HTERT RPE-1 (cell line): ENCODE results near the gene RNF26.

ENCODE experiments used
- in situ Hi-C: fragments of 300-500 bp; cut with MboI; formaldehyde crosslinking; loops from 4 replicates; pipeline ENCODE4 v1.14.3; 2020; ENCODE audit warnings: low sequenced_read_pairs

Gene RNF26

DNA sequence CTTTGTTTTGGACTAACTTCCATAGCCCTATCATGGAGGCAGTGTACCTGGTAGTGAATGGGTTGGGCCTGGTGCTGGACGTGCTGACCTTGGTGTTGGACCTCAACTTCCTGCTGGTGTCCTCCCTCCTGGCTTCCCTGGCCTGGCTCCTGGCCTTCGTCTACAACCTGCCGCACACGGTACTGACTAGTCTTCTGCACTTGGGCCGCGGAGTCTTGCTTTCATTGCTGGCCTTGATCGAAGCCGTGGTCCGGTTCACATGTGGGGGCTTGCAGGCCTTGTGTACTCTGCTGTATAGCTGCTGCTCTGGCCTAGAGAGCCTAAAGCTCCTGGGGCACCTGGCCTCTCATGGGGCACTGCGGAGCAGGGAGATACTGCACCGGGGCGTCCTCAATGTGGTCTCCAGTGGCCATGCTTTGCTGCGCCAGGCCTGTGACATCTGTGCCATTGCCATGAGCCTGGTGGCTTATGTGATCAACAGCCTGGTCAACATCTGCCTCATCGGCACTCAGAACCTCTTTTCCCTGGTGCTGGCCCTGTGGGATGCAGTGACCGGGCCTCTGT, 846 bp downstream of the RNF26 start:
- in situ Hi-C loops, result no loop called here

DNA sequence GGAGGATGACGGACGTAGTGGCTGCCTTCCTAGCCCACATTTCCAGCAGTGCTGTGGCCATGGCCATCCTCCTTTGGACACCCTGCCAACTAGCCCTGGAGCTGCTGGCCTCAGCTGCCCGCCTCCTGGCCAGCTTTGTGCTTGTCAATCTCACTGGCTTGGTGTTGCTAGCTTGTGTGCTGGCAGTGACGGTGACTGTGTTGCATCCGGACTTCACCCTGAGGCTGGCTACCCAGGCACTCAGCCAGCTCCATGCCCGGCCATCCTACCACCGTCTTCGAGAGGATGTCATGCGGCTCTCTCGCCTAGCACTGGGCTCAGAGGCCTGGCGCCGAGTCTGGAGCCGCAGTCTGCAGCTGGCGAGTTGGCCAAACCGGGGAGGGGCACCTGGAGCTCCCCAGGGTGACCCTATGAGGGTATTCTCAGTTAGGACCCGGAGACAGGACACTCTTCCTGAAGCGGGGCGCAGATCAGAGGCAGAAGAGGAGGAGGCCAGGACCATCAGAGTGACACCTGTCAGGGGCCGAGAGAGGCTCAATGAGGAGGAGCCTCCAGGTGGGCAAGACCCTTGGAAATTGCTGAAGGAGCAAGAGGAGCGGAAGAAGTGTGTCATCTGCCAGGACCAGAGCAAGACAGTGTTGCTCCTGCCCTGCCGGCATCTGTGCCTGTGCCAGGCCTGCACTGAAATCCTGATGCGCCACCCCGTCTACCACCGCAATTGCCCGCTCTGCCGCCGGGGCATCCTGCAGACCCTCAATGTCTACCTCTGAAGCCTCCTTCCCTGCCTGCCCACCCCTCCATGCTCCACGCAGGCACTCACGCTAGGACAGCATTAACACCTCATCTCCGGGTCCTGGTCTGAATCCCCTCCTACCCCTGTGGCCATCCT, 1.6 kb downstream of the RNF26 start:
- in situ Hi-C loops, result no loop called here

DNA sequence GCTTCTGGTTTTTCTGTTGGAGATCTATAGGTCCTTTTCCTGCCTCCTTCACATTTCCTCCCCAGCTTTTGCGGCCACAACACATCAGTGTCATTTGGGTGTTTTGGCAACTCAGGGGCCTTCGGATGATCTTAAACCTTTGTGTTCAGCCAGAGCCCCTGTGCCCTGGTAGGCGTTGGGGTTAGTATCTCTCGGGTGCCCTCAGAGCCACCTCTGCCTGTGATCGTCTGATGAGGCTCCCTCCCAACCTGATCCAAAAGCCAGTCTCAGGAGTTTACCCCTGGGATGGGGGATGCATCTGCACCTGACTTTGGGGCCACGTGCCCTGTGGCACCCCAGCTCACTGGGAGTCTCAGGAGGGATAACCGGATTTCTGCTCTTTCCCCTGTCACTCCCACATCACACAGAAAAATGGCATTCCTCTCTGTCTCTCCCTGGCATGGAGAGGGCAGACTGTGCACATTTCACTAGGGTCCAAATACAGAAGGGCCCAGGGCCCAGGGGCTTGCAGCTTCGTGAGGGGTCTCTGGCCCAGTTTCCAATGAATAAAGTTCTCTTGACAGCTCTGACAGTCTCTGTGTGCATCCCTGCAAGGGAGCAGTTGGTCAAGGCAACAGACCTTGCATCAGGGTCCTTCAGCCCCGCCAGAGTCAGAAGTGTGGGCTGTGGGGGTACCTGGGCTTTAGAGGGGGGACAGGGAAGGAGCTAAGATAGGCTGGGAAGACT, 2.6 kb downstream of the RNF26 start:
- in situ Hi-C loops, result no loop called here

DNA sequence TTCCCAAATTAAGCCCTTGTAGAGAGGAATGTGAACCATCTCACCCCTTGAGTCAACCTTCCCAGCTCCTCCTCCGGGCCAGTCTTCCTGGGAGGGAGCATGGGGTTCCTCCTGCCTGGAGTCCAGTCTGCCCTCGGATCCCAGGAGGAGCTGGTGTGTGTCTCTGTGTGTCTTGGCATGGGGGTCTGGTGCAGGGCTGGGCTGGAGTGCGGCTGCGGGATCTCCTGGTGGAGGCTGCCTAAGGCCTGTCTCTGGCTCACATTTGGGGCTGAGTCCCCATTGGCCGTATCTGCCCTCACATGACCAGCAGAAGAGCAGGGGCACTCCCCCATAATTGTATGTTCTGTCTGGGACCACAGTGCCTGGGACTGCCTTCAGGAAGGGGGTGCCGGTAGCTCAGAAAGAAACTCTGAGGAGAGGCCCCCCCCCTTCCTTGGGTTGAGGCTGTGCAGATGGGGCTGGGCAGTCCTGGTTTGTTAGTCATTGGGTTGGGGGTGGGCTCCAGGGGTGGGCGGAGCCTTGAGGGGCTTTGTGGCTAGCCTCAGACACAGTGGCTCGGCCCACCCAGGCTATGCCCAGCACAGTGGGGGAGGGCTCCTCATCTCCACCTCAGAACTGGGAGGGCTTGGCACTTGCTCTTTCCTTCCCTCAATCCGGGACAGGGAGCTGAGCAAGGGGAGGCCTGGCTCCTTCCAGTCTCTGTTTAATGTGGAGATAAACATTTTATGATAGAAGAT, 3.4 kb downstream of the RNF26 start:
- in situ Hi-C loops, result no loop called here

DNA sequence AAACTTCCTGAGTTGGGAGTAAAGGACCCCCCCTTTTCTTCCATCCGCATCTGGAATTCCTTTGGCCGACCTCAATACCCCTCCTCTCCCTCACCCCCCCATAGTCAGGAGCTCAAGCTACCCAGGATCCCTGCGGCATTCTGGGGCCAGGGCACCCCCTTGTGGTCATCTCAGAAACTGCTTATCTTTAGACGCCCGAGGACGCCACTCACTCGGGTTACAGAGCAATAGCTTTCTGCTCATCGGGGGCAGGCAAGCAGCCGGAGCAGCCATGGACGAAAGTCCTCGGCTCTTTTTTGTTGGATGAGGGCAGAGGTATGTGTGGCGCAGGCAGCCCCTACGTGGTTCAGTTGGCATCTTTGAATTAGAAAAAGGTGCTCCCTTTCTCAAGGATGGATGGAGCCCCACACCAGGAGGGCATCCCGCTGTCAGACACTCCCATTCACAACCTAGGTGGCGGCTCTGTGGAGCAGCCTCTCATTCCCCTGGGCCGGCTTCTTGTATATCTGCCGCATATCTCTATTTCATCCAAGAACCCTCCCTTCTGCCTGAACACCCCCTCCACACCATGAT, 4.1 kb downstream of the RNF26 start:
- in situ Hi-C loops, result no loop called here

DNA sequence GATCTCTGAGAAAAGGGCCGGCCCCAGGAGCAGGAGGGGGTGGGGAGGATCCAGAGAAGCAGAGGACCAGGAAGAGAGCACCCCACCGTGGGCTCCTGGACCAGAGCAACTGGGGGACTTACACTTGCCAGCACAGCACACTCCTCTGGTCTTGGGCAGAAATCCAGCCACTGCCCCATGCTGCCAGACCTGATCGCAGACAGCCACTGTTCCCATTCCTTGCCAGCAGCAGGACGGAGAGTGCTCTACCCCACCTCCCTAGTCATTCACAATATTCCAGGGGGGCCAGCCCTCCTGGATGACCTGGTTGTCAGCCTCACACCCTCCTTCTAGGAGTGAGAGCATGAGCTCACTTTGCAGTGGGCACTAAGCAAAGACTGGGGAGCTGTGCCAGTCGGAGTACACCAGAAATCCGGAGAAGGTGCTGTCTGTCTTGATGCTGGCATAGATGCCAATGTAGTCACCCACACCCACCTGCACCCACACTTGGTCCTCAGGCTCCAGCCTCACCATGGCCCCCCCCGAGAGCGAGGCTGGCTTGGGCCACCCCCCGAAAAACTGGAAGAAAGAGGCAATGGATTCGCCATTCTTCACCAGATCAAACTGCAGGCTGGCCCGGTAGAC, 4.8 kb downstream of the RNF26 start:
- in situ Hi-C loops, result no loop called here

DNA sequence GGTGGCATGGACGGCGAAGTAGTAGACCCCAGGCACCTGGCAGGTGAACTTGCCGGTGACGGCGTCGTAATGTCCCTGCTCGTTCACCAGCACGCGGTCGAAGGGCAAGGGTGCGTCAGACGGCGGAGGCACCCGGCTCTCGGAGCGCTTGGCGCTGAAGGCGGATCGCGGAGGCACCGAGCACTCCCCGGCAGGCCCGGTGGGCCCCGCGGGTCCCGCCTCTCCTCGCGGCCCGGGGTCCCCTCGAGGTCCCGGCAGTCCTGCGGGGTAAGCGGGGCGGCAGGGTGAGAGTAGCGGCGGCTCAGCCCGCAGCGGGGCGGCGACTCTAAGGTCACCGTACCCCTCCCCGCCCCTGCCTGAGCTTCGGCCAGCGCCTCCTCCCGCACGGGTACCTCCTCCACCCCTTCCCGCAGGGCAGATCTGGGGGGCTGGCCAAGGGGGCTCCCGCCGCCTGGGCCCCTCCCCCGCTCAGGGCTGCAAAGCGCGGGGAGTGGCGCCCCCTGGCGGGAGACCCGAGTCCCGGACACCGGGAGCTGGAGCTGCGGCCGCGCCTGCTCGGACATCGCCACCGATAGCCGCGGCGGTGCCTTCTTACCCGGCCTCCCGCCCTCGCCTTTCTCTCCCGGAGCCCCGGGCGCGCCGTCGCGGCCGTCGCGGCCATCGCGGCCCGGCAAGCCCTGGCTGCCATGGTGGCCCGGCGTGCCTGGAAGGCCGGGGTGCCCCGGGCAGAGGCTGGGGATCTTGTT, 5.4 kb downstream of the RNF26 start:
- in situ Hi-C loops, result no loop called here

DNA sequence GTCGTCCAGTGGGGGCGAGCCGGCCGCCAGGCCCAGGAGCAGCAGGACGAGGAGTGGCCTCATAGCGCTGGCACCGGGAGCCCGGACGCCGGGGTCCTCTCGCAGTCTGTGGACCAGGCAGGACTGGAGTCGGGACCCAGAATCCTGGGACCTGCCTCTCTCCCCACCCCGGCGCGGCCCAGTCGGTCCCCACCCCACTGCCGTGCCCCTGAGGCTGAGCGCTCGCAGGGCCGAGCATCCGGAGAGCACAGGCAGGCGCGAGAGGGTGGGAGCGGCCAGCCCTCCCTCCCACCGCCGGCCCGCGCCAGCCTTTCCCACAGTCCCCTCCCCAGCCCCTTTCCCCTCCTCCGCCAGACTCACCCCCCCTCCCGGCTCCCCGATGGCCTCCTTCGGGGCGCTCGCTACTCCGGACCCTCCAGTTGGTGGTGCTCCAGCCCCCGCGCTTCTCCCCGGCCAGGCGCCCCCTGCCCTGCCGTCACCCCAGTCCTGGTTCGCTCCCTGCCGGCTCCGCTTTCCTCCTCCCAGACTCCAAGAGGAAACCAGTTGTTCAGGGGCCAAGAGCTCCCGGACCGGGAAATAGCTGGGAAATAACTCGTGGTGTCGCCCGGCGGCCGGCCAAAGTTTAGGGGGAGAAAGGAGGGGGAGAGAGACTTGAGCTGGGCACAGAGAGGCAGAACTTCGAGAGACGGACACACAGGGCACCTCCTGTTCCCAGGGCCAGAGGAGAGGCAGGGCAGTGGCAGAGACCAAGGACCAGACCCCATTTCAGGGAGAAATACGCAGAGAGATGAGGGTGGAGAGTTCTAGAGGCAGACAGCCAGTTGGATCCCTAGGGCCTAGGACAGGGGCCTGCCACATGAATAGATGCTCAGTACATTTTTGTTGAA, 6.3 kb downstream of the RNF26 start, which contains the start of gene C1QTNF5:
C1QTNF5 (minus strand) TSS at position 549 of the 887 bp plus-strand sequence; CDS start at position 63, 486 bp downstream.
- in situ Hi-C loops, result no loop called here

GRCh38 chr11:119341222-119342022, 7.1 kb downstream of the RNF26 start:
- in situ Hi-C loops, result no loop called here

- in situ Hi-C loops, result no loop called here
These were observed 7.6 kb downstream of the RNF26 start for GRCh38 chr11:119342023-119342300.

GRCh38 chr11:119342362-119343130, 8.2 kb downstream of the RNF26 start:
- in situ Hi-C loops, result no loop called here

DNA sequence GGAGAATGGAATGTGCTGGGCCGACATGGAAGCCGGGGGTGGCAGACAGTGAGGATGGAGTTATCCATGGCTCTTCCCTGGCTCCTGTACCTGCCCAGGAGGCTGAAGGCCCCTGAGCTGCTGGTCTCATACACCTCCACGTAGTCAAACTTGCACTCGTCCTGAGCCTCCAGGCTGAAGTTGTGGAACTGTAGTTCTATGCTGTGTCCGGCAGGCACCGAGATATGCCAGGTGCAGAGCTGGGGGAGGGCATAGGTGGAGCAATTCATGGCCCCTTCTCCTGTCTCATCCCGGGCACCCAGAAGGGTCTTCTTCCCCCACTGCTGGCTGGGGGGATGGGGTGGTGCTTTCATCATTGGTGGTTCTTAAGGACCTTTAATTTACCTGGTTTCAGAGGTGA, 9.4 kb downstream of the RNF26 start:
- in situ Hi-C loops, result no loop called here

DNA sequence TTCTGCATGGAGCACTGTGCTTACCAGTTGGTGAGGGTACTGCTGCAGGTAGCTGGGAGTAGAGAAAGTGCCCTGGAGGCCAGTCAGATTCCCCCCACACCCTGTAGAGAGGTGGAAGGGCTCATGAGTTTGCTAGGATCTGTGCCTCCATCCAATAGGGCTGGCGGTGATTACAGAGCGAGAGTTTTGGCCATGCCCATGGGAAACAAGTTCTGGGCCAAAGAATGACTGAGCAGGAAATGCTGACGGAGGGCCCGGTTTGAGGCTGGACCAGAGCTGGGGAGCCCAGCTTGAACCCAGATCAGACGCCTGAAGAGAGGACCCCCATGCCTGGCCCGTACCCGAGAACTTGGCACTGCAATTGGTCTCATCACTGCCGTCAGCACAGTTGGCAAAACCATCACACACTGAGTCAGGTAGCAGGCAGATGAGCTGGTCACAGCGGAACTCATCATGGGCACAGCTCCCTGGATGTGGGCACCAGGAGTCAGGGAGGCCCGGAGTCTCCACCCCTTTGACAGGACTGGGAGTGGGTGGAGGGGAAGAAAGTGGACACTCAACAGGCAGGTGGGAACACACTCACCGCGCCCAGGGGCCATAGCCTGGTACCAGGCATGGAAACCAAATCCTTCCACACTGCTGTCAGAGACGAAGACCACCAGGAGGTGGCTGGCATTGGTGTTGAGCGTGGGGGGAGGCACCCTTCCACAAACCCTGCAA, 10.1 kb downstream of the RNF26 start:
- in situ Hi-C loops, result no loop called here

DNA sequence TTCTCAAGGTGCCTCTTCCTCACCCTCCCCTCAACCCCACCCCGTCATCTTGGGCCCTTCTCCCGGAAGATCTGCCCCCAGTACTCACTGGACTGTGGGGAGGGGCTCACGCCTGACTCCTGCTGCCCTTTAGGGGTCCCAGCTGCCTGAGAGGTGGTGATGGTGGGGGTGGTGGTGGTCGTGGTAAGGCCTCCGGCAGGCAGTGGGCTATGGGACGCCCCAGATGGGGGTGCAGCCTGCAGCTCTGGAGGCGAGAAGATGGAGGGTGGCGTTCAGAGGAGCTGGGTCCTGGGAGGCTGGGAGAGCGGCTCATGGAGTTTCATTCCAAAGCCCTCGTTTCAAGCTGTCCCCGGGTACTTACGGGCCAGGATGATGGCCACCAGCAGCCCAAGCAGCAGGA, 11.4 kb downstream of the RNF26 start:
- in situ Hi-C loops, result no loop called here

- in situ Hi-C loops, result no loop called here
These were observed 12.3 kb downstream of the RNF26 start, which contains the start of gene MFRP for GRCh38 chr11:119346605-119347004. MFRP (minus strand) TSS chr11:119346705; CDS start chr11:119346513, 192 bp downstream.

DNA sequence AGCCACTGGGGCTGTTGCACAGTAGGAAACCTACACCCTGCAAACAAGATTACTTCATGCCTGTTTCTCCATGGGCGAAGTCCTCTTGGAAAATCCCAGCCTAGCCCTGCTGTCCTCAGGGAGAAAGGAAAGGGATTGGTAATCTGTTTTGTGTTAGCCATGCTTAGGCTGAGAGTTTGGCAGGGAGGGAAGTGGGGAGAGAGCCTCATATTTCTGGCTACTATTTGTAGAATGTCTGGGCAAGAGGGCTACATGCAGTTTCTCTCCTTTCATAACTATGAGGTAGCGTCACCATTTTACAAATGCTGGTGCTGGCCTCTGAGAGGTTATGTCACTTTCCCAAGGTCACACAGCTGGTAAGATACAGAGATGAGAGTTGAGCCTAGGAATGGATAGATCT, 12.9 kb downstream of the RNF26 start:
- in situ Hi-C loops, result no loop called here
